ENCODE results near the gene NCLN.
"Not testable (repeated sequence)": the region's sequence is repeated elsewhere in the genome, so short reads cannot be mapped to it uniquely, and the experiment has no call there.

NCLN gene

DNA sequence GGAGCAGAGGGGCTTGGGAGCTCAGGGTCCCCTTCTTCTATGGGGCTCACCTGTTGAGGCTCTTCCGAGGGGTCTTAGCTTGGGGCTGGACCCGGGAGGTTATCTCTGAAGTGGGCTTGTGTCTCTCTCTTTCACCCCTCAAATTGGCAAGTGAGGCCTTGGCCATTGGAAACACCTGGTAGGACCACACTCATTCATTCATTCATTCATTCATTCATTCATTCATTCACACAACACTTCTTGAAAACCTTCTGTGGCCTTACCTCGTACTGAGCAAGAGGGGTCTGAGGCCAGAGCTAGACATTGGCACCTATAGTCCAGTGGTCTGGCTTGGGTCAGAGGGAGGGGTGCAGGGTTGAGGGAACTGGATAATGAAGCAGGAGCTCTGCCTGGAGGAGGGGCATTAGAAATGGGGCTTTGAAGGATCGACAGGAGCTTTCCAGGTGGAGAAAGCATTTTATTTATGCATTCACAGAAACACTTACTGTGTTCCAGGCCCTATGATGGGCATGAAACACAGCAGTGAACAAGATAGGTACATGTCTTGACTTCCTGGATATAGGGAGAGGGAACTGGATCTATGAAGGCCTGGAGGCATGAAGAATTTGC is 44.3 kb downstream of the NCLN start:
- DNase-seq, result no peak

- DNase-seq, result no peak
These were observed 45.6 kb downstream of the NCLN start for GRCh38 chr19:3231288-3231687.

GRCh38 chr19:3233116-3233515 is 47.4 kb downstream of the NCLN start:
- no peak for DNase-seq

- DNase-seq, result no peak
These were observed 48.1 kb downstream of the NCLN start for GRCh38 chr19:3233831-3234230.

DNA sequence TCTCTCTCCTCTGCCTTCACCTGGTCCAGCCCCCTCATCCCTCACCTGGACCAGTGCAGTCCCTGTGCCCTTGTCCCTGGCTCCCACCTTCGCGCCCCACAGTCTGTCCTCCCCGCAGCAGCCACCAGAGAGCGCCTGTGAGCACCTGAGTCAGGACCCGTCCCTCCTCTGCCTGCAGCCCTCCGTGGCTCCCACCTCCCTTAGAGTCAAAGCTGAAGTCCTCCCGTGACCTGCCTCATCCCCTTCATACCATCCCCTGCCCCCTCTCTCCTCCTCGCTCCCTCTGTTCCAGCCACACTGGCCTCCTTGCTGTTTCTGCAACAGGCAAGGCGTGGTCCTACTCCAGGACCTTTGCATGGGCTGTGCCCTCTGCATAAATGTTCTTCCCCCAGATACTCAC is 49.1 kb downstream of the NCLN start:
- DNase-seq, result no peak

DNA sequence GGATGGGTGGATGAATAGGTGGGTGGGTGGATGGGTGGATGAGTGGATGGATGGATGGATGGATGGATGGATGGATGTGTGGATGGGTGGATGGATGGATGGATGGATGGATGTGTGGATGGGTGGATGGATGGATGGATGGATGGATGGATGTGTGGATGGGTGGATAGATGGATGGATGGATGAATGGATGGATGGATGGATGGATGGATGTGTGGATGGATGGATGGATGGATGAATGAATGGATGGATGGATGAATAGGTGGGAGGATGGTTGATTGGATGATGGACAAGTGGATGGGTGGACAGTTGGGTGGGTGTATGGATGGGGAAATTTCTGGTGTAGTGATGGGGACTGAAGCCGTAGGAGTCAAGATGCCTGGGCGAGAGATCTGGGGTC is 49.9 kb downstream of the NCLN start:
- DNase-seq, result not testable (repeated sequence)

DNA sequence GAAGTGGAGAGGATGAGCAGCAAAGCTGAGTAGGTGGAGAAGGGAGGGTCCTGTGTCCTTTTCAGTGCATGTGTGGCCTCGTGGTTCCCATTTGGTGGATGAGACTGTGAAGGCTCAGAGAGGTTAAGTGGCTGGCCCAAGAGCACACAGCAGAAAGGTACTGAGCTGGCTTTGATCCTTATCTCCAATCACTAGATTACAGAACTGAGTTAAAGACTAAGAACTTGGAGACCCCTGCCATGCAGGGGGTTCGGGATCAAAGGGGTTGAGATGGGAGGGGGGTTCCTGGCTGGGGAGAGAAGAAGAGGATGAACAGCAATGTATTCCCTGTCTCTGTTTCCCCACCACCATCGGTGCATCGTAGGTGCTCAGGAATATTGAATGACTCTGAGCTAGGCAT is 50.5 kb downstream of the NCLN start:
- DNase-seq, result no peak

DNA sequence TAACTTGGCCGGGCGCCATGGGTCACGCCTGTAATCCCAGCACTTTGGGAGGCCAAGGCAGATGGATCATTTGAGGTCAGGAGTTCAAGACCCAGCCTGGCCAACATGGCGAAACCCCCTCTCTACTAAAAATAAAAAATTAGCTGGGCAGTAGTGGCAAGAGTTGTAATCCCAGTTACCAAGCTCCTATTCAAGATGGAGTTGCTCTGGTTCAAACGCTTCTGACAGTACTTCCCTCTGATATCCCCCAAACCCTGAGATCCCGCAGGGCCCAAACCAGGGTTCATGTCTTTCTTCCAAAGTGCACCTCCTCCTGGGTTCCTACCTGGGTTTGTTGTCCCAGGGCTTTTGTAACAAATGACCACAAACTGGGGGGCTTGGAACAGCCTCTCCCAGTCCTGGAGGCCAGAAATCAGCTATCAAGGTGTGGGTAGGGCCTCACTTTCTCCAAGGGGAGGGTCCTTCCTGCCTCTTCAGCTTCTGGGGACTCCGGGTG is 52.4 kb downstream of the NCLN start:
- DNase-seq, result no peak

- DNase-seq, result no peak
These were observed 53.6 kb downstream of the NCLN start for GRCh38 chr19:3239367-3239766.

DNA sequence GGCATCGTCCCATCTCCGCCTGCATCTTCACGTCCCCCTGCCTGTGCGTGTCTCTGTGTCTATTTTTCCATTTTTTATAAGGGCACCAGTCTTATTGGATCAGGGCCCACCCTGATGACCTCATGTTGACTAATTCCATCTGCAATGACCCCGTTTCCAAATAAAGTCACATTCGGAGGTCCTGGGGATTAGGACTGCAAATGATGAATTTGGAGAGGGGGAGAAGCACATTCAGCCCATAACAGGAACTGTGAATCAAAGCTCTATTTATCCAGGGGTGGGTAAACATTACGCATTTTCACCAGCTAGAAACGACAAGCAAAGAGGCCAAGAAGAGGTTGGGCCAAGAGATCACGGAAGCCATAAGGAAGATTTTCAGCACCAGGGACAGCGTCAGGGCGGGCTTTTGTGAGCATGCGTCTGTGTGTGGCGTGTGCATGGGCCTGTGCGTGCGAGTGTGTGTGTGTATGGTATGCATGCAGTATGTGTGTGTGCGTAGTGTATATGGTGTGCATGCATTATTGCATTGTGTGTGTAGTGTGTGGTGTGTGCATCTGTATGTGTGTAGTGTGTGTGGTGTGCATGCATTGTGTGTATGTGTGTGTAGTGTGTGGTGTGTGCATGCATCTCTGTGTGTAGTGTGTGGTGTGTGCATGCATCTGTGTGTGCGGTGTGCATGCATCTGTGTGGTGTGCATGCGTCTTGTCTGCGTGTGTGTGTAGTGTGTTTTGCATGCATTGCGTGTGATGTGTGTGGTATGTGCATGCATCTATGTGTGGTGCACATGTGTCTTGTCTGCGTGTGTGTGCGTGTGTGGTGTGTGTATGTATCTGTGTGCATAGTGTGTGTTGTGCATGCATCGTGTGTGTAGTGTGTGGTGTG is 58.3 kb downstream of the NCLN start:
- peak; percentile 54 for DNase-seq

DNA sequence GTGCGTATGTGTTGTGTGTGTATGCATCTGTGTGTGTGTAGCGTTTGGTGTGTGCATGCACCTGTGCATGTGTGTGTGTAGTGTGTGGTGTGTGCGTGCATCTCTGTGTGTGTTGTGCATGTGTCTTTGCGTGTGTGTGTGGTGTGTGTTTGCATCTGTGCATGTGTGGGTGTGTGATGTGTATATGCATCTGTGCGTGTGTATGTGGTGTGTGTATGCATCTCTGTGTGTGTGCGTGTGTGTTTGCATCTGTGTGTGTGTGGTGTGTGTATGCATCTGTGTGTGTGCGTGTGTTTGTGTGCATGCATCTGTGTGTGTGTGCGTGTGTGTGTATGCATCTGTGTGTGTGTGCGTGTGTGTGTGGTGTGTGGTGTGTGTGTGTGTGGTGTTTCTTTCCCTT is 59.3 kb downstream of the NCLN start:
- DNase-seq, result no peak

DNA sequence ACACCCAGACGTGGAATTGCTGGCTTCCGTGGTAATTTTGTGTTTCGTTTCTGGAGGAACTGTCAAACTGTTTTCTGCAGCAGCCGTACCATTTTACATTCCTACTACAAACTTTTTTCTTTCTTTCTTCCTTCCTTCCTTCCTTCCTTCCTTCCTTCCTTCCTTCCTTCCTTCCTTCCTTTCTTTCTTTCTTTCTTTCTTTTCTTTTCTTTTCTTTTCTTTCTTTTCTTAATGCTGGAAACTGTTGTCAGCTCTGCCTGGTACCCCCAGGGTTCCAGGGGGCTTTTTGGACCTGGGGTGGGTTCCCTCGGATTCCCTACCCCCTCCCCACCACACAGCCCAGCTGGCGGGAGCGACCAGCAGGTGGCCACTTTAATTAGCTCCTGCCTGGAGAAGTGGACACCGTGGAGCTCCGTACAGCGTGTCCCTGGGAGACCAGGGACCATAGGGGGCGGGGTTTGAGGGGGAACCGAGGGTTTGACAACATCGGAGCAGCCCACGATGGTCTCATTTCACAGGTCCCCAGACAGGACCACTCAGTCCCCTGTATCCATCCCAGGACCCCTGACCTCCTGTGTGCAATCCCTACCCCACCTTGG is 63.1 kb downstream of the NCLN start:
- no peak for DNase-seq

- no peak for DNase-seq
These were observed 63.7 kb downstream of the NCLN start for GRCh38 chr19:3249408-3249807.

GRCh38 chr19:3250675-3251074 is 64.9 kb downstream of the NCLN start:
- peak; percentile 59 for DNase-seq

DNA sequence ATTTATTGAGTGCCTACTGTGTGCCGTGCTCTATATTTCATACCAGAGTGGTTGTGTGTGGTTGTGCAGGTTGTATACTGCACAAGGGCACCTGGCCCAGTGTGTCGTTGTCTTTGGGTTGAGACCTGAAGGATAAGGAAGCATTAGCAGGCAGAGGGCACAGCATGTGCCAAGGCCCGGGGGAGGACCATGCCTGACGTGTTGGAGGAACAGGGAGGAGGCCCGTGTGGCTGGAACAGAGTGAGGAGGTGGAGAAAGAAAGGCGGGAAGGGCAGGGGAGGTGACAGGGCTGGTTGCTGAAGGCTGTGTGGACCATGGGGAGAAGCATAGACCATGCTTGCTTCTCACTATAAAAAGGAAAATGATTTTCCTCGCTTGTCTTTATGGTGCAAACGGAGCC is 65.5 kb downstream of the NCLN start:
- no peak for DNase-seq

GRCh38 chr19:3252650-3253049 is 66.9 kb downstream of the NCLN start:
- DNase-seq, result no peak

DNA sequence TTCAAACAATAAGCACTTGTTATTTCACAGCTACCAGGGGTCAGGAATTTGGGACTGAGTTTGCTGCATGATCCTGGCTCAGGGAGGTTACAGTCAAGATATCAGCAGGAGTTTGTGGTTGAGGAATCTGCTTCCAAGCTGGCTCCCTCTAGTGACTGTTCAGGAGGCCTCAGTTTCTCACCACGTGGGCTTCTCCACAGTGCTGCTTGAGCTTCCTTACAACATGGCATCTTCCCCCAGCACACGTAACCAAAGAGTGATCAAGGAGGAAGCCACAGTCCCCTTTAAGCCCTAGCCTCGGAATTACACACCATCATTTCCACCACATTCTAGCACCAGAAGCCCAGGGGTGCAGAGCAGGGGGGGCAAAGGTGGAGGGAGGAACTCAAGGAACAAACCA is 67.5 kb downstream of the NCLN start:
- DNase-seq, result no peak

DNA sequence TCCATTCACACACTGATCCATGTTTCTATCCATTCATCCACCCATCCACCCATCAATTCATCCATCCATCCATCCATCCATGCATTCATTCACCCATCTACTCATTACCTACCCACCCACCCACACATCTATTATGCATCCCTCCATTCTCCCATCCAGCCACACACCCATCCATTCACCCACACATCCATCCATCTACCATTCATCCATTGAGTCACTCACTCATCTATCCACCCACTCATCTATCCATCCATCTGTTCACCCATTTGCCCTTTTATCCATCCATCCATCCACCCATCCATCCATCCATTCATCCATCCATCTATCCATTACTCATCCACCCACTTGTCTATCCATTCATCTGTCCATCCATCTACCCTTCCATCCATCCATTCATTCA is 68.8 kb downstream of the NCLN start:
- no peak for DNase-seq

DNA sequence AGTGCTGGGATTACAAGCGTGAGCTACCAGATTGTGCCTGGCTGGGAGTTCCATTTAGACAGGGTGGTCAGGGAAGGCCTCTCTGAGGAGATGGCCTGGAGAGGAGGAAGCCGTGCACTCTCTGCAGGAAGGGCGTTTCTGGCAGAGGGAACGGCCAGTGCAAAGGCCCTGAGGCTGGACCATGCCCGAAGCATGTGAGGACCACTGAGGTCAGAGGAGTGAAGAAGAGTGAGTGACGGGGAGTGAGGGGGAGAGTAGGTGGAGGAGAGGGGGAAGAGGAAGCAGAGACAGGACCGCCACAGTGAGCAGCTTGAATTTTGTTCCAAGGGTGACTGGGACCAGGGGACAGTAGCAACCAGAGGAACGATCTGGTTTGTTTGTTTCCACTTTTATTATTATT is 71.3 kb downstream of the NCLN start:
- no peak for DNase-seq
